ENCODE data around the gene COL26A1.
"Not testable (repeated sequence)": the region's sequence is repeated elsewhere in the genome, so short reads cannot be mapped to it uniquely, and the experiment has no call there.

COL26A1 gene

GRCh38 chr7:101436857-101437576 lies 74.3 kb downstream of the COL26A1 start:
- DNase-seq (ENCODE audit: low spot score) (no peak), FAIRE-seq (peak; percentile 74)

GRCh38 chr7:101441890-101442289 lies 79.2 kb downstream of the COL26A1 start:
- DNase-seq (ENCODE audit: low spot score) (no peak), FAIRE-seq (no peak)

DNA sequence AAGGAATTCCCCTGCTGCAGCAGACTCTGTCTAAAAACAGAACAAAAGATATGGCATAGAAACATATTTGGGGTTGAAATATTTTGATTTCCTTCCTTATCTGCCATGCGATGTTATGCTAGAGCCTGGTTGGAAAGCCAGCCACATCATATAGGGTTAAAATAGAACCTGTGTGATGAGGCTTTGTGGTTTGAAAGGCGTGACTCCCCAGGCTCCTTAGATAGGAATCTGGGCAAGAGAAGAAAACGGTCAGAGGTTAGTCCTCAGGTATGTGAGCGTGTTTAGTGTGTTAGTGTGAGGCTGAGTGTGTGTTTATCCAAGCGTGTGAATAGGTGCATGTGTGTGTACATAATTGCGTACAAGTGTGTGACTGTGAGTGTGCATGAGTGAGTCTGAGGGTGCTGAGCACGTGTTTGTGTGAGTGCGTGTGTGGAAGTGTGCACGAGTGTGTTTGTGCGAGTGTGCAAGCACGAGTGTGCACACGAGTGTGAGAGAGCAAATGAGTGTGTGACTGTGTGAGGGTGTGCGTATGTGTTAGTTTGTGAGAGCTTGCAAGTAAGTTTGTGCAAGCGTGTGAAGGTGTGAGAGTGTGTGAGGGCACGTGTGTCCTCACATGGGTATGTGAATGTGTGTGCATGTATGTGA lies 79.9 kb downstream of the COL26A1 start:
- peak; percentile 95 for FAIRE-seq
- DNase-seq (ENCODE audit: low spot score), result peak; percentile 63

- FAIRE-seq, result peak; percentile 79
Measured at GRCh38 chr7:101450064-101450463, 87.4 kb downstream of the COL26A1 start.

GRCh38 chr7:101453617-101454016 lies 90.9 kb downstream of the COL26A1 start:
- peak; percentile 74 for DNase-seq (ENCODE audit: low spot score)
- FAIRE-seq, result no peak

More at GRCh38 chr7:101450064-101450463, 87.4 kb downstream of the COL26A1 start:
- no peak for DNase-seq (ENCODE audit: low spot score)

DNA sequence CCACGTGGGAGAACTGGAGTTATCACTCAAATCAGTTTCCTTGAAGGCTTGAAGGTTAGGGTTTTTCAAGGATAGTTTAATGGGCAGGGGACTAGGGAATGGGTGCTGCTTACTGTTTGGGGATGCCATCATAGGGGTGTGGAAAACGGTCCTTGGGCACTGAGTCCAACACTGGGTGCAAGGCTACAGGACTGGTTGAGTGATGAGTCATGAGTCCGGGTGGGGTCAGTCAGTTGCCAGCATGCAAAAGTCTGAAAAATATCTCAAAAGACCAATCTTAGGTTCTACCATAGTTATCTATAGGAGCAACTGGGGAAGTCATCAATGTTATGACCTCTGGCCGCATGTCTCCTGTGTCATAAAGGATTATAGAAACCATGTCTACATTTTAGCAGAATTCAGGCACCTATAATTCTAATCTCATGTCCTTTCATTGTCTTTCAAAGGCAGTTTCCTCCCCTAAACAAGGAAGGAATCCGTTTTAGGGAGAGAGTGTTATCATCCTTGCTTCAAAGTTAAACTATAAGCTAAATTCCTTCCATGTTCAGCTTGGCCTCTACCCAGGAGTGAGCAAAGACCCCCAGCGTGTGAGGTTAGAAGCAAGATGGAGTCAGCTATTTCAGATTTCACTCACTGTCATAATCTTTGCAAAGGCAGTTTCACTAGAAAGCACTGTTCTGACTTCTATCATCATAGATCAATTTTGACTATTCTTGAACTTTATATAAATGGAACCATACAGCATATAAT lies 94.5 kb downstream of the COL26A1 start:
- DNase-seq (ENCODE audit: low spot score) (no peak), FAIRE-seq (no peak)

DNA sequence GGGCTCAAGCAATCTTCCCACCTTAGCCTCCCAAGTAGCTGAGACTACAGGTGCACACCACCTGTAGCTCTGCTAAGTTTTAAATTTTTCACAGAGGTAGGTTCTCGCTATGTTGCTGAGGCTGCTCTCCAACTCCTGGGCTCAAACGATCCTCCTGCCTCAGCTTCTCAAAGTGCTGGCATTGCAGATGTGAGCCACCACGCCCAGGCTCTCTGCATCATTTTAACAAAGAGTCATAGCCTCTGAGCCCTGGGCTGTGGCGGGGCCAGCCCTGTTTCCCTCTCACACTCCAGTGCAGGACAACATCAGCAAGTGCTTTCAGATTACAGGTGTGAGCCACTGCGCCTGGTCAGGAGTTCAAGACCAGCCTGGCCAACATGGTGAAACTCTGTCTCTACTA lies 102.5 kb downstream of the COL26A1 start:
- no peak for FAIRE-seq
- no peak for DNase-seq (ENCODE audit: low spot score)

DNA sequence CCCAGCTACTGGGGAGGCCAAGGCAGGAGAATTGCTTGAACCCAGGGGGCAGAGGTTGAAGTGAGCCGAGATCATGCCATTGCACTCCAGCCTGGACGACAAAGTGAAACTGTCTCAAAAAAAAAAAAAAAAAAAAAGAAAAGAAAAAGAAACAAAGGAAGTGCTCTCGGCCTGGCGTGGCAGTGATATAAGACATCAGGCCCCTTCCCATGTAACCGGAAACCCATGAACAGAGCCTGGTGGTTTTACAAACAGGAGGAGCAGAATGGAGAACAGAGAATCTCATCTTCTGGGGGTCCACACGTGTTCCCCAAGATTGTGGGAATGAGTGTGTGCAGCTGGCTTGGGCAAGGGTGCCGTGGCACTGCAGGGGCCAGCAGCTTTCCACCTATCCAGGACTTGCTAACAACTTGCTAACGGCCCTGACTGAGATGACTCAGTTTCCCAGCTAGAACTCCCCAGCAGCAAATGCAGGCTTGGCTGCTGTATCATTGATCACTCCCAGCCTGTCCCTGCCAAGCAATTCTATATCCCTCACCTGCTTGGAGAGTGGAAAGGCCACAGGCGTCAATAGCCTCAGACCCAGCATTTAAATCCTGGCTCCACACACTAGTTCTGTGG lies 103.0 kb downstream of the COL26A1 start:
- FAIRE-seq (no peak), DNase-seq (ENCODE audit: low spot score) (no peak)

DNA sequence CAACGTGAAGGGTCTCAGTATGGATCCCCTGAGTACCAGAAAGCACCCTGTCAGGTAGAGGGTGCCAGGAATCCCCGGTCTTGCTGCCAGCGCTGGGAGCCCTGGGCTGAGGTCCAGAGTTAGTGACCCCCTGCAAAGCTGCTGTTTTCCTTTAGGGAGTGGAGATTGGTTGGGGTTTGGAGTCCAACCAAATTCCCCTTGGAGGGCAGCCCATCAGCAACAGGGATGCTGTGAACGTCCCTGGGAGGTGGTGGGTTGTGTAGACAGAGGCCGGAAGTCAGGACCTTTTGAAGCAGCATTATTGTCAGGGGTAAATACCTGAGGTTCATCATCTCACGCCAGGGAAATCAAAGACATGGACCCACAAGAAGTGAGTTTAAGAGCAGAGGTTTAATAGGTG lies 104.2 kb downstream of the COL26A1 start:
- FAIRE-seq (no peak), DNase-seq (ENCODE audit: low spot score) (no peak)

DNA sequence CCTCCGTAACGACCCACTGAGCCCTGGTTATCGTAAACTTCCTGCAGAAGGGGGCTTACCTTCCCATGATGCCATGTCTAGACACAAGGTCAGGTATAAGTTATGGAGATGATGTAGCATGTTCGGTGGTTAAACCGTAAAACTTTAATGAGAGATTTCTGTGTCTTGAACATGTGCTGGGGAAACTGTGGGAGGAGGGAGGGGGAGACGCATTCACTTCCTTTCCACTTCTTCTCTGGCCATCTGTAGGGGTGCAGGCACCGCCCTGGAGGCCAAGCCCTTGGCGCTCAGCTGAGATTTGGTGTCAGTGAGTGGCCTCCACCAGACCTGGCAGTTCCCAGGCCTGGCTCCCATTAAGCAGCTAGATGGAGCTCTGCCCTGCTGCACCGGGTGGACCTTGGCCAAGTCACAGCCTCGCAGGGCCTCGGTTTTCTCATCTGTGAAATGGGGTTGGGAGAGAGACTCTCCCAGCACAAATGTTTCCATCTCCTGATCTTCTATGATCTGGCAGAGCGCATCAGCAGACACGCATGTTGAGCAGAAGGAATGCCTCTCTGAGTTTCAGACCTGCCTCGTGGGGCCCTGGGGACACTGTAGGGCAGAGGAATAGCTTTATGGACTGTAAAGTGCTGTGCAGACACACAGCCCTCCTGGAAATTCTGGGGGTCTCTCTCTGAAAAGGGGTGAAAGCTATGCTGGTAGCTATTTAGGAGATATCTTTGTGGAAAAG lies 106.0 kb downstream of the COL26A1 start:
- peak; percentile 27 for FAIRE-seq
- no peak for DNase-seq (ENCODE audit: low spot score)

DNA sequence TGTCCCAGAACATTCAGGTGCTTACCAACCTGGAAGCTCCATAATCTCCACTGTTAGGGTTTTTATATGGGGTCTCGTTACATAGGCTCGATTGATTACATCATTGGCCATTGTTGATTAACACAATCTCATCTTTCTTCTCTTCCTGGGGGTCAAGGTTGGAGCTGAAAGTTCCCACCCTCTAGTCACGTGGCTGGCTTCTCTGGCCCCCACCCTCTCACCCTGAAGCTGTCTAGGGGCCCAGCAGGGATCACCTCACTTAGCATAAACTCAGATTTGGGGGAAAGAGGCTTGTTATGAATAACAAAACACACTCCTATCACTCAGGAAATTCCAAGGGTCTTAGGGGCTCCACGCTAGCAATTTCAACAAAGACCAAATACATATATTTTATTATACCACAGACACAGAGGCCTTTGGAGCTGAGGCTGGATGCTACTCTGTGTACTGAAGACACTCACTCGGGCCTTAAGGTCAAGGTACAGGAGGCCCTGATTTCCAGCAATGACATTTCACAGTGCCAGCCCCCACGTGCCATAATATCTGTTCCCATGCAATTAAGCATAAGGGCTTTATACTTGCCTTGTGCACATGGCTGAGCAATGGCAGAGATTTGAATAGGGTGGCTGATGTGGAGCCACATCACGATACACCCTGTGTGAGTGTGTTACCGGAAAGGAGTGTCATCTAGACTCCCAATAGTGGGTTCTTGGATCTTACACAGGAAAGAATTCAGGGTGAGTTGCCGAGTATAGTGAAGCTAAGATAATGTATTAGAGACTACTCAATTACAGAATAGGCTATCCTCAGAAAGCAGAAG lies 108.2 kb downstream of the COL26A1 start:
- FAIRE-seq (no peak), DNase-seq (ENCODE audit: low spot score) (no peak)

- DNase-seq (ENCODE audit: low spot score) (no peak), FAIRE-seq (peak; percentile 63)
Measured at GRCh38 chr7:101474178-101474577, 111.5 kb downstream of the COL26A1 start.

DNA sequence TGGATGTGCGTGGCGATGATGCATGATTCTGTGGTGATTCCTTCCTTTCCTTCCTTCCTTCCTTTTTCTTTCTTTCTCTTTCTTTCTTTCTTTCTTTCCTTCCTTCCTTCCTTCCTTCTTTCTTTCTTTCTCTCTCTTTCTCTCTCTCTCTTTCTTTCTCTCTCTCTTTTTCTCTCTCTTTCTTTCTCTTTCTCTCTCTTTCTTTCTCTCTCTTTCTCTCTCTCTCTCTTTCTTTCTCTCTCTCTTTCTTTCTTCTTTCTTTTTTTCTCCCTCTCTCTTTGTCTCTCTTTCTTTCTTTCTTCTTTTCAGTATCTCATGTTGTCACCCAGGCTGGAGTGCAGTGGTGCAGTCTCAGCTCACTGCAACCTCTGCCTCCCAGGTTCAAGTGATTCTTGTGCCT lies 113.0 kb downstream of the COL26A1 start:
- not testable (repeated sequence) for DNase-seq (ENCODE audit: low spot score); FAIRE-seq

GRCh38 chr7:101479217-101479616 lies 116.5 kb downstream of the COL26A1 start:
- no peak for FAIRE-seq
- DNase-seq (ENCODE audit: low spot score), result no peak

GRCh38 chr7:101486056-101486432 lies 123.4 kb downstream of the COL26A1 start:
- FAIRE-seq; DNase-seq (ENCODE audit: low spot score): not testable (repeated sequence)

- DNase-seq (ENCODE audit: low spot score), result peak; percentile 47
- FAIRE-seq, result no peak
Measured at GRCh38 chr7:101486433-101487104, 123.9 kb downstream of the COL26A1 start.

GRCh38 chr7:101487105-101487458 lies 124.4 kb downstream of the COL26A1 start:
- FAIRE-seq, result no peak
- DNase-seq (ENCODE audit: low spot score), result no peak

DNA sequence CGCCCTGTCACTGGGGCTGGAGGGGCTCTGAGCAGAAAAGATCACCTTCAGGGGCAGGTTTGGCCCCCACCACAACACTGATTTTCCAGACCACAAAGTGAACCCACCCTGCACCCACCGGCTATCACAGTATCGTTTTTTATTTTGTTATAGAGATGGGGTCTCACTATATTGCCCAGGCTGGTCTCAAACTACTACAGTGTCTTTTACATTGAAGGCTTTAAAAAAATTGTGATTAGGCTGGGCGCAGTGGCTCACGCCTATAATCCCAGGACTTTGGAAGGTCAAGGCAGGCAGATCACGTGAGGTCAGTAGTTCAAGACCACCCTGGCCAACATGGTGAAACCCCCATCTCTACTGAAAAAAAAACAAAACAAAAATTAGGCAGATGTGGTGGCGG lies 125.1 kb downstream of the COL26A1 start:
- DNase-seq (ENCODE audit: low spot score), result no peak
- FAIRE-seq, result no peak

- DNase-seq (ENCODE audit: low spot score), result no peak
- FAIRE-seq, result peak; percentile 5
Measured at GRCh38 chr7:101488826-101489572, 126.3 kb downstream of the COL26A1 start.

Data from urothelium cell line (cell line).